GM18511 (cell line): ENCODE measurements around the gene ADD1.
"Not testable (repeated sequence)": the region's sequence is repeated elsewhere in the genome, so short reads cannot be mapped to it uniquely, and the experiment has no call there.

Experiments used
- ATAC-seq: cut with Tn5 transposase; IDR thresholded peaks from one replicate; pipeline ENCODE4 v1.9.1; 2021; ENCODE audit warnings: mild to moderate bottlenecking, moderate library complexity; ENCODE audit not compliant: unreplicated experiment

The ADD1 gene

DNA sequence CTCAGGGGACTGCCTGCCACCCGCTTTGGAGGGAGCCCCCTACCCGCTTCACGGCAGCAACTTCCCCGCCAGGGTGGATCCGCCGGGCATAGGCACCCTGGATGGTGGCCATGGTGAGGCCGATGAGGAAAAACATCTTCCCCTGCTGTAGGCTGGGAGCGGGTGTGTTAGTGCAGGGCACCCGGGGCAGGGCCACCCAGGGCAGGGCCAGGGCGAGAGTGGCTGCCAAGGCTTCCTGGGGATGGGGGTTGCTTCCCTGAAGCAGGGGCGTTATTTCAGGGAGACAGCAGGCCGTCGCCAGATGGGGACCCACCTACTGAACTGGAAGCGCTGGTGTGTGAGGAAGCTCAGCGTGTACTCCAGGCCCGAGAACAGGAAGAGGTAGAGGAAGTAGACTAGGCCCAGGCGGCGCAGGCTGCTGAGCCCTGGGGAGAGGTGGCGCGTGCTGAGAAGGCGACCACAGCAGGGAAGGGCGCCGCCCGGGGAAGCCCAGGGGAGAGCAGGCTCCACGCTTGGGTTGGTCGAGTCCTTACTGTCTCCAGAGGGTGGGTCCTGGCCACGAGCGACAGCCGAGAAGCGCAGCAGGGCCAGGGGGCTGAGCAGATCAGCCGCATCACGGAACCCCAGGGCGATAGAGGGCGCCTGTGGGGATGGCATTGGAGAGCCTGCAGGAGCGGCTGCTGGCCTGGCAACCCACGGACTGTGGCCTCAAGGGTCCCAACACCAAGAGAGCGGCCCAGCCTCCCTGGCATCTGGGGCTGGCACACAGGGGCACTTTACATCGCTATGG lies 88.1 kb downstream of the ADD1 start:
- ATAC-seq = peak; percentile 45

DNA sequence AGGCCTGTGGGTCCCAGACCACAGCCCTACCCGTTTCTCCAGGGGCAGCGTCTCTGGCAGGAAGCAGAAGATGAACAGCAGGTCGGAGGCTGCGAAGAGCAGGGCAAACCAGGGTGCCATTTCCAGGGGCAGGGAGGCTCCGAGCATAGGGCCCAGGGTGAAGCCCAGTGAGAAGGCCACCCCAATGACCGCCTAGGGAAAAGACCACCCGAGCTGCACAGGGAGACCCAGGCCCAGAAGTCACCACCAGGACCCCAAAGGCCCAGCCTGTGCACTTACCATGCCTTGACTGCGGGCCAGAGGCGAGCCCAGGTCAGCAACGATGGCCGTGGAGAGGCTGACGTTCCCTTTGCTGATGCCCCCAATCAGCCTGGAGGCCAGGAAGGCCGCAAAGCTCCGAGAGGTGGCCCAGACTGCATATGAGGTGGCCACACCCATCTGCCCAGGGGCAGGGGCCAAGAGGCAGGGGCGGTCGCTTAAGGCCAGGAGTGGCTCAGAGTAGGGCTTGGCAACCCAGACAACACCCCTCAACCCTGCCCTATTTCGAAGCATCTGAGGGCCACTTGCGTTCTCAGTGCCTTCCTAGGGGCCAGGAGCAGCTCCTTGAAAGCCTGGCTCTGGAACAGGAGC lies 88.8 kb downstream of the ADD1 start:
- no peak for ATAC-seq

DNA sequence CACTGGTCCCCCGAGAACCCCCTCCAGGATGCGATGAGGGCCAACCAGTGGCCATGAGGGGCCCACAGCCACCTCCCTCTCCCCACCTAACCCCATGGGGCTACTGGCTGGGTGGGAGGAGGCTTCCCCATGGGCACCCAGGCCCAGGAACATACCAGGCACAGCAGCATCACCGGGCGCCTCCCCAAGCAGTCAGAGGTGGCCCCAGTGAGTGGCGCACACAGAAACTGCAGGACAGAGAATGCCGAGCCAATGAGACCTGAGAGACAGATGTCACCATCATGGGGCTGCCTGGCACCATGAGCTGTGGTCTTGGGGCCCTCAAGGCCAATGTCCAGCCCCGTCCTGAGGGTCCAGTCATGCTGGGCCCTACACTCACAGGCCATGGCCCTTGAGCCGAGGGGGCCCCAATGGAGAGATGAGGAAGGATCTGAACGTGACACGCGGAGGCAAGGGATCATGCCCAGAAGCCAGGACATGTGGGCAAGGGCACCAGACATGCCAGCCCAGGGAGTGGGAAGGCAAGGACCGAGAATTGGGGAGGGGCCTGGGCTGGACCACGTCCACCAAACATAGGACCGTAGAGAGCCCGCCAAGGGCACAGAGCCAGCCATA lies 89.4 kb downstream of the ADD1 start:
- no peak for ATAC-seq

DNA sequence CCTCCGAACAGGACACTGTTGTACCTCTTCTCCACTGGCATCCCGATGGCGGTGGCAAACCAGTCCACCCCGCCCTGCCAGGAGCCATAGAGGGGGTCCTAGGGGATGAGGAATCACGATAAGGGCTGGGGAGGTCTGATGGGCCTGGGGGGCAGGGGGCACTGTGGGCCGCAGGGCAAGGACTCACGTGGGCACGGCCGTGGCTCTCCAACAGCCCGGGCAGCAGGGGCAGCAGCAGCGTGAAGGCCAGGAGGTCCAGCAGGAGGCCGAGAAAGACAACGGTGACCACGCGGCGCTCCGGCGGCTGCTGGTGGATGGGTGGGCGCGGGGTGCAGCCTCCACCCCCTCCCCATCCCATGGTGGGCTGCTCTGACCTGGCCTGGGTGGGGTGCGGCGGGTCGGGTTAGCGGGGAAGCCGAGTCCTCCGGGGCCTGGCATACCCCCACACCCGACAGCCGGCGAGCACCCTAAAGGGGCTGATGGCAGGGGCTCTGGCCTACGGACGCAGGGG lies 90.0 kb downstream of the ADD1 start:
- no peak for ATAC-seq

DNA sequence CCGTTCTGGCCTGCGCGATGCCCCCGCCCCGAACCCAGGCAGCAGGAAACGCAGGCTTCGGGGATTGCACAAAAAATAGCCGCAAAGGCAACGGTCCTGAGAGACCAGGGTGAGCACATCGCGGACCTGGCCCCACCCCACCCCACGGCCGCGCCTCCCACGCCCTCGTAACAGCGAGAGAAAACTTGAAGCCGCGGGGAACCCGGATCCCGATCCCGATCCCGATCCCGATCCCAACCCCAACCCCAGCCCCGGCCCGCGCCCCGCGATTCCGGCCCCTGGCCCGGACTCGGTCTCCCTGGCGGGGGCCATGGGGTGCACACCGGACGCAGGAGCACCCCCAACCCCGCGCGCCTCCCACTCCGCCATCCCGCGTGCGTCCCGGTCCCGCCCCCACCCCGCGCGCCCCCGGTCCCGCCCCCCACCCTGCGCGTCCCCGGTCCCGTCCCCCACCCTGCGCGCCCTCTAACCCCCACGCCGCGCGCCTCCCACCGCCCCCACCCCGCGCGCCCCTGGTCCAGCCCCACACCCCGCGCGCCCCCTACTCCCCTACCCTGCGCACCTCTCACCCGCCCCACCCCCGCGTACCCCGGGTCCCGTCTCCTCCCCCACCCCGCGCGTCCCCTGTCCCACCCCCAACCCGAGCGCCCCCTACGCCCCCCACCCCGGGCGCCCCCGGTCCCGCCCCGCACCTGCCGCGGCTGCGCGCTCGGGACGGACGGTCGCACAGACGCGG lies 90.6 kb downstream of the ADD1 start:
- no peak for ATAC-seq

DNA sequence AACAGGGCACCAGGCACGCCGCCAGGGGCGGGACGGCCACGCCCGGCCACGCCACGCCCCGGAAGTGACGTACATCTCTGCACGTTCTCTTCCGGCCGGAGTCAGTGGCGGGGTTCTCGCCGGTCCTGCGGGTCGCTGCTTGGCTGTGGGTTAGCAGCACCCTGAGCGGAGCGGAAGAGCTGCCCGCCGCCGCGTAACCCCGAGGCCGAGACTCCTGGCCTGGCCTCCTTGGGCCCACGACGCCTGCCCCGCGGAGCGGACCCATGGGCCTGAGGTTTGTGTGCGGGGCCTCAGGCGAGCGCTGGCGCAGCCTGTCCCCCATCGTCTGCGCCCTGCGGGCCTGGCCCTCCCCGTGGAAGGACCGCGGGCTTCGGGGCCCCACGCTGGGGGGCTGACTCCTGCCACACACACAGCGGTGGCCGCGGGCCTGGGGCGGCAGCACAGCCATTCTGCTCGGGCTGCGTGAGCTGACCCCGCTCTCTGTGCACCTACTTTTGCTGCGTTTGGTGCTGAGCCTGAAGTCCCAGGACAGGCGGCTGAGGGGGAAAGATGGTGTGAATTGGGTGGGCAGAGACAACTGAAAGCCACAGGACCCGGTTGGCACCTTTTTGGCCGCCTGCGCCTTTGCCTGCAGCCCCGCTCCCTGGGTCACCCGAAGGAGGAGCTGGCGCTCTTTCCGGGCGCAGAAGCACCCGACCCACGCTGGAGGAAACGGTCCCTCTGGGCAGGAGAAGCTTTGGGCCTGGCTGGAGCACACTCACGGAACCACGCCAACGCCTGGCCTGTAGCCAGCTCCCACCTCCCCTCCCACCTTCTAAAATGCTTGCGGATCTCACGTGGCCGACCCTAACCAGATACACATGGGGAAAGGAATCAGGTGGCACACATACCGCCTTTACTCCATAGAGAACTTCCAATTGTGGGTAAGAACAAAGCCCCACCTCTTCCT lies 91.4 kb downstream of the ADD1 start:
- peak; percentile 48 for ATAC-seq

DNA sequence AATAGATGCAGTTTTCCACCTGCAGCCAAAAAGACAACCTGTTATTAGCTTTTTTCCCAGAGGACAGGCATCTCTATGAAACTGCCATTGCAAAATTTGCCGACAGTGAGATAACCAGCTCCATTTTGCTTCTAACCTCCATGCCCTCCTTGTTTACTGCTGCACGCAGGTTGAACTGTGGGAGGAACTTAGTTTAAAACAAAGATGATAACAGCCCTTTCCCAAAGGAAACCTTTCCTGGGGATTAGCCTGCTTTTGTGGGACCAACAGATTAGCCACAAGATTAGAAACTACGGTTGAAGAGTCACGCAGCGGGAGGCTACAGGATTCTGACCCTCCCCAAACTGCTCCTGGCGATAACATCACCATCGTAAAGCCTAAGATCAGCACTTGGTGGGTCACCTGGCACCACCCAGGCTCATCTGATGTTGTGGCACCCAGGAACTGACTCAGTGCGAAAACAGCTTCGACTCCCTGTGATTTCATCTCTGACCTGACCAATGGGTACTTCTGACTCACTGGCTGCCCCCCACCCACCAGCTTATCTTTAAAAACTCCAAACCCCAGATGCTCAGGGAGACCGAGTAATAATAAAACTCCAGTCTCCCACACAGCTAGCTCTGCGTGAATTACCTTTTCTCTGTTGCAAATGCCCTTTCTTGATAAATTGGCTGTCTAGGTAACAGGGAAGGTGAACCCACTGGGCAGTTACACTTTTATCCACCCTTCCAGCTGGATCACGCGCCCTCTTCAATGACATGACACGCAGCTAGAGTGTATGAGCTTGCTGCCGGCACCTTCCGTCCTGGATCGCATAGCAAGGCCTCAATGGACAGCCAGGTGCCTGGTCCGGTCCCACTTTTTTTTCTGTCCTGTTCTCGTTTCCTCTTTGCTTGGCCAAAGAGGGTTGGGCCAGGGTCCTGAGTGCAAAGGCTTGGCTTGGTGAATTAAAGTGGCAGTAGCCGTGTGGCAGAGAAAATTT lies 92.4 kb downstream of the ADD1 start:
- ATAC-seq = no peak

DNA sequence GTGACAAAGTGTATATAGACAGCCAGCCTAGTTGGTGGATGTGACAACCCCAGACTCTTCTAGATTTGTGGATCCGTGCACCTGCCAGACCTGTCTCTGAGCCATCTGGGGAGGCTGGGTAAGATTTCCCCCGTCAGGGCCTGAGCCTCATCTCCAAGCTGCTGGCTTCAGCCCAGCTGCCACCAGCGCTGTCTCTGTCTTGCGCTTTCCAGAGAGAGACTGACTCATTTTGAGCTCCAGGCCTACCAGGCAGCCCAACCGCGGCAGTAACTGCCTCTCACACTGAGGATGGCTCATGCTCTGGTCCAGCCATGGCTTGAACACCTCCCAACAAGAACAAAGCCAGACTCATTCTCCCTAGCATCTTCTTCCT lies 93.1 kb downstream of the ADD1 start:
- ATAC-seq = peak; percentile 47

DNA sequence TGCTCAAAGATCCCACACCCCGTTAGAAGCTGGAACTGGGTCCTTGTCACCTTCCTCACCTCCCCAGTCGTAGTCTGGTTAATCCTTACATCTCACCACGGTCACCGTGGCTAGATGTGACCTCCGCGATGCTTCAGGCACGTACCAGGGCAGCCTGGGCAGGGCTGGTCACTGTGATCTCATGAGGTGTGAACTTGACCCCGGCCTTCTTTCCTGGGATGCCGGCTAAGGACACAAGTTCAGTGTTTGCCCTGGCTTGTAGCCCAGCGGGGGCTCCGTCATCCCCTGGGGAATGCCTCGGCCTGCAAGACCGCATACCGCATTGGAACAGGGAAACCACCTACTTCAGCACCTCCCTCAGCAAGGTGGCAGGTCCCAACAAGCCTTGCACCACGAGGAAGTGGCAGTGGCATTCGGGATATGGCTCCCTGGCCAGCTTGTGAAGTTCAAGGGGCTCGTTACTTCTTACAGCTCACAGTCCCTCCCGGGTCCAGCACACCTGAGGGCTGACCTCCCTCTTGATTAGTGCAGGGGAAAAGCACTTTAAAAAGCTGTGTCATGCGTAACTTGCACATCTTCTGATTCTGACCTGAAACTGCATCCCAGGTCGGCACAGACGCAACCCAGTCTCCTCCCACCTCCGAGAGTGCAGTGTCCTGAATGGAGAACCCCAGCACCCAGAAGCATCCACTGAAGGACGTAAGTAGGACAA lies 93.7 kb downstream of the ADD1 start:
- peak; percentile 39 for ATAC-seq

DNA sequence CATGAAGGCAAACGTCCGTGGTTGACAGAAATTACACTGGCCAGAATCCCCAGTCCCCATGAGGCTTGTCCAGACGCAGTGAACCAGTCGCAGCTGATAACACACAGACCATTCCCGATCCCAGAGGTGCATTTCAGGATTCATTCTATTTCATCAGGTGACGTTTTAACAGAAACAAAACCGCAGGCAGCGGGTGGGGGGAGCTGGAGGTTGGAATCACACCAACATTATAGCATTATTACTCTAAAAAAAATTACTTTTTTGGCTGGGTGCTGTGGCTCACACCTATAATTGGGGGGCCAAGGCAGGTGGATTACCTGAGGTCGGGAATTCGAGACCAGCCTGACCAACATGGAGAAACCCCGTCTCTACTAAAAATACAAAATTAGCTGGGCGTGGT lies 94.3 kb downstream of the ADD1 start:
- ATAC-seq = no peak

DNA sequence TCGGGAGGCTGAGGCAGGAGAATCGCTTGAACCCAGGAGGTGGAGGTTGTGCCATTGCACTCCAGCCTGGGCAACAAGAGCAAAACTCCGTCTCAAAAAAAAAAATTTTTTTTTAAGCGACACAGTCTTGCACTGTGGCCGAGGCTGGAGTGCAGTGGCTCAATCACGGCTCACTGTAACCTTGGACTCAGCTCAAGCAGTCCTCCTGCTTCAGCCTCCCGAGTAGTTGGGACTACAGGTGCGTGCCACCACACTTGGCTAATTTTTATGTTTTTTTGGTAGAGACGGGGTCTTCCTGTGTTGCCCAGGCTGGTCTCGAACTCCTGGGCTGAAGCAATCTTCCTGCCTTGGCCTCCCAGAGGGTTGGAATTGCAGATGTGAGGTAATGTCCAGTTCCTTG lies 94.8 kb downstream of the ADD1 start:
- not testable (repeated sequence) for ATAC-seq

DNA sequence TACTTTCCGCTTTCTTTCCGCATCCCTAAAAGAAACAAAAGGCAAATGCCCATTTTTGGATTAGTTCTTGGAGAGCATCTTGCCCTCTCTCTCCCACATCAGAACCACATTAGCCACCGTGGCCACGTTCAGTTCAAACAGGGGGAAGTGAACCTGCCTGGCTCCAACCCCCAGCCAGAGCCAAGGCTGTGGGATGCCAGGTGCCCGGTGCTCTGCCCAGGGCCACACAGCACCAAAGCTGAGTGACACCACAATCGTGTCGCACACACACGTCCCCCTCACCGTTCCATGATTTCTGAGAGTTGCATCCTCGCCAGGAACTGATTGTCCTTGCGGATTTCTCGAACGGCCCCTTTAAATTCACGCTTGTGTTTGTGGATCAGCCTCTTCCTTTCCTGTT lies 95.3 kb downstream of the ADD1 start:
- no peak for ATAC-seq

DNA sequence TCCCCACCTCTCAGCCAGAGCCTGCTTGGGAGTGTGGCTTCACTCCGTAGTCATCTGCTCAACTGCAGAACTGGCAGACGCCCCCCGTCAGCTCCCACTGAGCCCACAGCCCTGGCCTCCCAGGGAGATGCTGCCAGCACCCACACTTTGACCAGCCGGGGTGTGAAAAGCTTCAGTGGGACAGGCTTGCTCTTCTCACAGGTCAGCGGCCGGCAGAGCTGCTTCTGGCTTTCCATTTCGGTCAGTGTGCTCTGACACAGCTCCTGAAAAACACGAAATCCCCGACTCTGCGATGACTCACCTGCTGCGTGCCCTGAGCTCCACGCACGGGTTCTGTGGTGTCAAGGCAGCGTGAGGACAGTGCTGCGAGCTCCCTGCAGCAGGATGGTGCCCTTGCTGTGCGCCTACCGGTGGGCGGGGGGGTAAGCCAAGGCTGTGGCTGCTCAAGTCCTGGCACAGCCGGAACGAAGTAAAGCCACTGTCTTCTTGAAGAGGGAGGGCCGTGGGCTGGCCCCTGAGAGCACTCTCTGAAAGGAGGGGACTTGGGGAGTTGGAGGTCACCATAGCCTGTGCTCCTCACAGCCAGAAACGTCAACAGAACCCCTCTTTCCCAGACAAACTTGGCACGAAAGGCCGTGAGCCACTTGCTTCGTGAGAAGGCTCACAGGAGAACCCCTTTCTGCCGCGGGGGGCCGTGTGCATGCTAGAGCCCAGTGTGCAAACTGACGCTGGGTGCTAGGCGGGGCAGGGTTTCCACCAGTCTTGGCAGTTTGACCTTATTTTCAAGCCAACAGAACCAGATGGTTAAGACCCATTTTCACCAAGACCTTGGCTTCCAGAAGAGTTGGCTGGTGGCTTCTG lies 96.0 kb downstream of the ADD1 start:
- ATAC-seq = no peak

DNA sequence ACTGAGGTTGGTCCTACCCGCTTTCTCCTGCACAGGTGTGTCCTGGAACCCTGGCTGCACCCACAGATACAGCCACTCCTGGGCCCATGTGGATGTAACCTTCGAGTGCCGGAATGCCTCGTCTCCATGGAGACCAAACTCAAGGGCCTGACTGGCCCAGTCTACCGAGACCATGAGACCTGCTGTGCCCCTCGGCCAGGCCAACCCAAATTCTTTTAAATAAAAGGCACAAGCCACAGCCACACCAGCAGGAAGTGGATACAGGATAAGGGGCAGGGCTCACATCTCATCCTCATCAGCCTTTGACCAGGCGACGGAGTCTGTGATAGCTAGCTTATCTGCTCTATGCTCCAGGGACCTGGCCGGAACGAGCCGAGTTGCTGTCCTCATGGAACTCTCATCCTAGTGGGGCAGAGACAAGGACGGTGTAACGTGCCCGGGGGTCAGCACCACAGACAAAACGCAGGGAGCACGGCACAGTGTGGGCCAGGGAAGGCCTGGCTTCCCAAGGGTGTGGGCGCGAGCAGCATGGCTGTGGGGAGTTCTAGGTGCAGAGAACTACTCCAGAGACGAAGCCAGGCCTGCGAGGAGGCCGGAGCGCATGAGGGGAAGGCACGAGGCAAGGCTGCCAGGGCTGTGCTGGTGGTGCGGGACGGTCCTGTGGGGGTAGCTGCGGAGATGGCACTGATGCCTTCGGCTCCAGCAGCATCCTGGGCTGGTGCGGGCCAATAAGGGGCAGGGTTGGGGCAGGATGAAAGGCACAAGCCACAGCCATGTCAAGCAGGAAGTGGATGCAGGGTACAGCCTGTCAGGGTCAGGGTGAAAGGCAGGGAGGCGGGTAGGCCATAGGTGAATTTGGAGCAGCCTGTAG lies 96.9 kb downstream of the ADD1 start:
- no peak for ATAC-seq

DNA sequence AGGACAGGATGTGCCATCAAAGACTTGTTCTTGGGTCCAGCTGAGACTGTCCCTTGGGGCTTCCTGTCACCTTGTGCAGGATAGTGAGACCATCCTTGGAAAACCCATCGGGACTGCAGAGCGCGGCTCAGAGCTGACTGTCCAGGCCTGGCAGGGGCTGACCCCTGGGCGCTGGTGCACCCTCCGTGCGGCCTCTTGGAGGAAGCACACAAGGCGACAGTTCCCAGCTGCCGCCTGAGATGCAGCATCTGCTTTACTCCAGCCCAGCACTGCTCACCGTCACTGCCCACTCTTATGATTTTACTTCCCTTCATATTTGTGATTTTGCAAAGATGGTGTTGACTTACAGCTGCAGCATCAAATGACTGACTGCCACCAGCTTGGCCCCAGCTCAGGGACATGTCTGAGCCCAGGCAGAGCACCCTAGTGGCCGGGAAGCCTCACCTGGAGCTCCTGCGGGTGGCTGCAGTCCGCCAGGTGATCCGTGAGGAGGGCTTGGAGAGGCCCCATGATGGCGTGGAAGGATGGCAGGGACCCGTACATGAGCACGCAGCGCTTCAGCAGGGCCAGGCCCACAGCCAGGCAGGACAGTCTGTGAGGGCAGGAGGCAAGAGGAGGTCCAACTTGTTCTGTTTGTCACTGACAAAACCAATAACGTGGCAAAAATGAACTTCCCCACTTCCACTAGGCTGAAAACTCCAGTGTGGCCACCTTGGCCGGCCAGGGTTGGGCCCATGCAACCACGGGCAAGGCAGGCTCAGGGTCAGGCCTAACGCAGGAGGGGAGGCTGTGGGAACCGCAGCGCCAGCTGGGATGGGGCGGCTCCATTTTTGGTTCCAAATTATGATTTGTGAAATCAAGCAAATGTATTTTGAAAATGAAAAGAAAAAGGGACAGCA lies 97.7 kb downstream of the ADD1 start:
- no peak for ATAC-seq
